Tracheal epithelial cell (primary cell): ENCODE data around the gene COL17A1. TPM values are rescaled to one million over a fixed set of nuclear protein-coding genes. Genes with fewer than 3 reads are reported as not detected.

Experiments
- total RNA-seq: library from RNA; depleted of rRNA; stranded (reverse); fragments of >200 nt; gene quantifications from 2 replicates; pipeline ENCODE4 v1.2.1, GENCODE V29; 2014

The COL17A1 gene
- 460 and 856 TPM in 2 replicates for total RNA-seq

GRCh38 chr10:104085801-104086400 is at the start of gene COL17A1:
Gene COL17A1 (minus strand): TSS chr10:104085880. CDS start chr10:104080673, 5,207 bp downstream.

GRCh38 chr10:104121485-104122224 is 36.0 kb upstream of the COL17A1 start, which contains the start of gene SFR1:
Gene SFR1 (plus strand): TSS chr10:104122171. CDS start chr10:104122184, 13 bp downstream.

Other genes starting within 250 kb of the COL17A1 start
- gene SH3PXD2A, start 230.3 kb downstream of the COL17A1 start, total RNA-seq = 13.0 and 16.6 TPM in 2 replicates
- 45.1 and 77.8 TPM in 2 replicates for gene STN1, start 167.7 kb downstream of the COL17A1 start, total RNA-seq
- 74.0 and 98.7 TPM in 2 replicates for gene SLK, start 118.7 kb downstream of the COL17A1 start, total RNA-seq
- gene SFR1, start 36.3 kb upstream of the COL17A1 start, total RNA-seq = 3.9 and 6.2 TPM in 2 replicates
- gene CFAP43, start 146.5 kb upstream of the COL17A1 start, total RNA-seq = 0.21 and 0.48 TPM in 2 replicates
- gene GSTO1, start 169.0 kb upstream of the COL17A1 start, total RNA-seq = 122 and 180 TPM in 2 replicates
- gene GSTO2, start 183.3 kb upstream of the COL17A1 start, total RNA-seq = 21.7 and 41.8 TPM in 2 replicates